Rectal smooth muscle tissue (tissue), 1 donor: Measurements from ENCODE around the gene GPR84.

Experiments
- H3K27ac ChIP-seq: one replicate; pipeline ENCODE4 v1.7.0; 2013; ENCODE audit warnings: low read depth, low read length, inconsistent platforms
- H3K27me3 ChIP-seq: one replicate; pipeline ENCODE4 v1.7.0; 2013; ENCODE audit warnings: low read length; ENCODE audit not compliant: control insufficient read depth, insufficient read depth
- H3K36me3 ChIP-seq: one replicate; pipeline ENCODE4 v1.7.0; 2013; ENCODE audit warnings: low read length; ENCODE audit not compliant: control insufficient read depth, insufficient read depth
- H3K4me1 ChIP-seq: one replicate; pipeline ENCODE4 v1.7.0; 2013; ENCODE audit warnings: low read length; ENCODE audit not compliant: control insufficient read depth, insufficient read depth
- H3K4me3 ChIP-seq: one replicate; pipeline ENCODE4 v1.7.0; 2013; ENCODE audit warnings: low read length
- H3K9ac ChIP-seq: one replicate; pipeline ENCODE4 v1.7.0; 2013; ENCODE audit warnings: low read length

GPR84 gene

GRCh38 chr12:54368025-54368708 lies 3.9 kb upstream of the GPR84 start:
- Histone ChIP-seq H3K4me1 (no peaks in the 10 kb centered on the region), H3K9ac (no peak overlapping the region), H3K36me3 (no peaks in the 10 kb centered on the region), H3K27ac (no peak overlapping the region), H3K27me3 (no peaks in the 10 kb centered on the region), H3K4me3 (no peak overlapping the region)

- Histone ChIP-seq H3K36me3 (no peaks in the 10 kb centered on the region), H3K4me1 (peaks cover 13% of the 10 kb centered on the region), H3K4me3 (no peak overlapping the region), H3K27ac (no peak overlapping the region), H3K27me3 (no peaks in the 10 kb centered on the region), H3K9ac (no peak overlapping the region)
Observed at GRCh38 chr12:54363618-54364017, 668 bp downstream of the GPR84 start.

GRCh38 chr12:54363047-54363446 lies 1.2 kb downstream of the GPR84 start:
- Histone ChIP-seq H3K36me3 (no peaks in the 10 kb centered on the region), H3K9ac (no peak overlapping the region), H3K27ac (no peak overlapping the region), H3K4me1 (peaks cover 17% of the 10 kb centered on the region), H3K4me3 (no peak overlapping the region), H3K27me3 (no peaks in the 10 kb centered on the region)

- Histone ChIP-seq H3K36me3 (no peaks in the 10 kb centered on the region), H3K4me1 (peaks cover 30% of the 10 kb centered on the region), H3K9ac (no peak overlapping the region), H3K4me3 (no peak overlapping the region), H3K27me3 (no peaks in the 10 kb centered on the region), H3K27ac (peak overlapping the region; percentile 60)
Observed at GRCh38 chr12:54360717-54361456, 3.4 kb downstream of the GPR84 start.

- H3K9ac ChIP-seq, result peak overlapping the region; percentile 51
- H3K4me1 ChIP-seq, result peaks cover 31% of the 10 kb centered on the region
- H3K27me3 ChIP-seq, result no peaks in the 10 kb centered on the region
- H3K27ac ChIP-seq, result peak overlapping the region; percentile 87
- H3K36me3 ChIP-seq, result no peaks in the 10 kb centered on the region
- peak overlapping the region; percentile 85 for H3K4me3 ChIP-seq
Observed at GRCh38 chr12:54359762-54360351, 4.4 kb downstream of the GPR84 start.

- H3K27me3 ChIP-seq, result no peaks in the 10 kb centered on the region
- peak overlapping the region; percentile 51 for H3K9ac ChIP-seq
- no peaks in the 10 kb centered on the region for H3K36me3 ChIP-seq
- H3K4me1 ChIP-seq, result peaks cover 31% of the 10 kb centered on the region
- H3K4me3 ChIP-seq, result peak overlapping the region; percentile 85
- H3K27ac ChIP-seq, result peak overlapping the region; percentile 95
Observed at GRCh38 chr12:54358945-54359761, 5.1 kb downstream of the GPR84 start.

GRCh38 chr12:54358191-54358944 lies 5.9 kb downstream of the GPR84 start:
- no peaks in the 10 kb centered on the region for H3K36me3 ChIP-seq
- H3K4me3 ChIP-seq, result peak overlapping the region; percentile 85
- peak overlapping the region; percentile 95 for H3K27ac ChIP-seq
- H3K27me3 ChIP-seq, result no peaks in the 10 kb centered on the region
- peaks cover 36% of the 10 kb centered on the region for H3K4me1 ChIP-seq
- H3K9ac ChIP-seq, result peak overlapping the region; percentile 50

- no peak overlapping the region for H3K4me3 ChIP-seq
- no peaks in the 10 kb centered on the region for H3K27me3 ChIP-seq
- H3K4me1 ChIP-seq, result peaks cover 41% of the 10 kb centered on the region
- no peak overlapping the region for H3K9ac ChIP-seq
- peak overlapping the region; percentile 95 for H3K27ac ChIP-seq
- H3K36me3 ChIP-seq, result no peaks in the 10 kb centered on the region
Observed at GRCh38 chr12:54357506-54358190, 6.6 kb downstream of the GPR84 start.

GRCh38 chr12:54356951-54357356 lies 7.3 kb downstream of the GPR84 start:
- no peak overlapping the region for H3K4me3 ChIP-seq
- H3K4me1 ChIP-seq, result peaks cover 45% of the 10 kb centered on the region
- no peaks in the 10 kb centered on the region for H3K36me3 ChIP-seq
- no peaks in the 10 kb centered on the region for H3K27me3 ChIP-seq
- H3K9ac ChIP-seq, result no peak overlapping the region
- peak overlapping the region; percentile 79 for H3K27ac ChIP-seq

- H3K4me3 ChIP-seq, result no peak overlapping the region
- no peaks in the 10 kb centered on the region for H3K36me3 ChIP-seq
- H3K4me1 ChIP-seq, result peaks cover 53% of the 10 kb centered on the region
- H3K9ac ChIP-seq, result no peak overlapping the region
- no peaks in the 10 kb centered on the region for H3K27me3 ChIP-seq
- H3K27ac ChIP-seq, result peak overlapping the region; percentile 79
Observed at GRCh38 chr12:54356228-54356627, 8.1 kb downstream of the GPR84 start.

- Histone ChIP-seq H3K27me3 (no peaks in the 10 kb centered on the region), H3K4me3 (no peak overlapping the region), H3K36me3 (no peaks in the 10 kb centered on the region), H3K4me1 (peaks cover 52% of the 10 kb centered on the region), H3K9ac (no peak overlapping the region), H3K27ac (peak overlapping the region; percentile 79)
Observed at GRCh38 chr12:54355104-54355815, 9.0 kb downstream of the GPR84 start.
